Subcutaneous adipose tissue (tissue), 4 donors: ENCODE measurements around the gene AGAP1. TPM values are rescaled to one million over a fixed set of nuclear protein-coding genes. Genes with fewer than 3 reads are reported as not detected.

Source experiments
- total RNA-seq, 4 donors: library from RNA; depleted of rRNA; stranded (reverse); fragments of >200 nt; gene quantifications; one replicate each; pipeline ENCODE4 v1.1.0, GENCODE V29; 2016
- TF ChIP-seq, protein P1 (sequence below): fragments of 450-650 bp; IDR thresholded peaks from one replicate; pipeline ENCODE4 v1.5.1; 2016; ENCODE audit warnings: low read depth, mild to moderate bottlenecking, control low read depth, antibody characterized with exemption, moderate library complexity

AGAP1 gene
- total RNA-seq, 4 donors from 2014 or later = 13.6 to 26.3 (median 23.6) TPM

- TF ChIP-seq, protein P1, sequence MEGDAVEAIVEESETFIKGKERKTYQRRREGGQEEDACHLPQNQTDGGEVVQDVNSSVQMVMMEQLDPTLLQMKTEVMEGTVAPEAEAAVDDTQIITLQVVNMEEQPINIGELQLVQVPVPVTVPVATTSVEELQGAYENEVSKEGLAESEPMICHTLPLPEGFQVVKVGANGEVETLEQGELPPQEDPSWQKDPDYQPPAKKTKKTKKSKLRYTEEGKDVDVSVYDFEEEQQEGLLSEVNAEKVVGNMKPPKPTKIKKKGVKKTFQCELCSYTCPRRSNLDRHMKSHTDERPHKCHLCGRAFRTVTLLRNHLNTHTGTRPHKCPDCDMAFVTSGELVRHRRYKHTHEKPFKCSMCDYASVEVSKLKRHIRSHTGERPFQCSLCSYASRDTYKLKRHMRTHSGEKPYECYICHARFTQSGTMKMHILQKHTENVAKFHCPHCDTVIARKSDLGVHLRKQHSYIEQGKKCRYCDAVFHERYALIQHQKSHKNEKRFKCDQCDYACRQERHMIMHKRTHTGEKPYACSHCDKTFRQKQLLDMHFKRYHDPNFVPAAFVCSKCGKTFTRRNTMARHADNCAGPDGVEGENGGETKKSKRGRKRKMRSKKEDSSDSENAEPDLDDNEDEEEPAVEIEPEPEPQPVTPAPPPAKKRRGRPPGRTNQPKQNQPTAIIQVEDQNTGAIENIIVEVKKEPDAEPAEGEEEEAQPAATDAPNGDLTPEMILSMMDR = no peak
Measured at GRCh38 chr2:235894839-235895238, 401.0 kb downstream of the AGAP1 start.

DNA sequence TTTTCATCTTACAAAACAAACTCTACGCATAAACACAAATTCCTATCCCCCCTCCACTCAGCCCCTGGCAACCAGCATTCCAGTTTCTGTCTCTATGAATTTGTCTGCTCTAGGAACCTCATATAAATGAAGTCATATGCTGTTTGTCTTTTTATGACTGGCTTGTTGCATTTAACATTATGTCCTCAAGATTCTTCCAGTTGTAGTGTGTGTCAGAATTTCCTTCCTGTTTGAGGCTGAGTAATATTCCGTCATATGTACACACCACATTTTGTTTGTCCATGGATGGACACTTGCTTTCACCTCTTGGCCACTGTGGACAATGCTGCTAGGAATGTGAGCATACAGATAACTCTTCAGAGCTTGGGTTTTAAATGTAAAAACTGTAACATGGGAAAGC is 402.2 kb downstream of the AGAP1 start:
- TF ChIP-seq, protein P1 = no peak

DNA sequence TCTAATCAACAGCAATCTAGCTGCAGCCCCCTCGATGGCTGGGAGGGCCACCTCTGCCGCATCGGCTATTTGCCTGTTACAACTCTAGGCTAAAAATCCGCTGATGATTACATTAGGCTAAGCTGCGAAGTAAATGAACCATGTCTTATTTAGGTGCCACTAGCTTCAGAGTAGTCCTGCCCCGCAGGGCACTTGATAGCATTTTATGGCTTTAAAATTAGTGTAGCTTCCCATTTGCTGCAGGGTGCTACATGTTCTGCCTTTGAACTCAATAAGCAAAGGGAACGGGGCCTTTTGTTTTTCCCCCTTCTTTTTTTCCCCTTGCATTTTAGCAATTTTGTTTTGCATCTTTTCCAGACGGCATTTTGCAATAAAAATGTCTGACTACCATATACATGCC is 404.1 kb downstream of the AGAP1 start:
- TF ChIP-seq, protein P1 = no peak

GRCh38 chr2:235898766-235899165 is 404.9 kb downstream of the AGAP1 start:
- TF ChIP-seq, protein P1 = no peak

GRCh38 chr2:235900631-235901030 is 406.8 kb downstream of the AGAP1 start:
- TF ChIP-seq, protein P1 = no peak

DNA sequence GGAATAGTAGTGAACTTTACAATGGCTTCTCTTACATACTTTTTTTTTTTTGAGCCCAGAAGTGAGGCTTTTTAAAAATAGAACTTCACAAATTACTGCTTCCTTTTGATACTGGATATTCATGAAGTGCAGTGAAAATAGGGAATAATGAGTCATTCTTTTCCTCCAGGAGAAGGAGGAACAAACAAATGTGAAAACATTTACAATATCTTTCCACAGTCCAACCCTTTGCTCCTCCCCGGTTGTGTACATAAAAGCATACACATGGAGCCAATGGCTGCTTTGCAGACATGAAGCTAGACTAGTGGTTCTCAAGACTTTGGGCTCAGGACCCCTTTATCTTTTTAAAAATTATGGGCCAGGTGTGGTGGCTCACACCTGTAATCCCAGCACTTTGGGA is 407.4 kb downstream of the AGAP1 start:
- TF ChIP-seq, protein P1 = no peak

GRCh38 chr2:235903782-235904584 is 410.1 kb downstream of the AGAP1 start:
- TF ChIP-seq, protein P1 = no peak
